NCI-H2107 treated with DMSO at 0.1 percent for 48 hours (cell line): ENCODE data around the gene COTL1.
A peak's percentile ranks its signal among the peaks of the same experiment; 100 is the strongest.
"Not testable (repeated sequence)": the region's sequence is repeated elsewhere in the genome, so short reads cannot be mapped to it uniquely, and the experiment has no call there.

ENCODE experiments used
- DNase-seq: peaks from one replicate; lab custom pipeline; 2025; ENCODE audit not compliant: unreplicated experiment; lab: John Stamatoyannopoulos, UW

Gene COTL1

DNA sequence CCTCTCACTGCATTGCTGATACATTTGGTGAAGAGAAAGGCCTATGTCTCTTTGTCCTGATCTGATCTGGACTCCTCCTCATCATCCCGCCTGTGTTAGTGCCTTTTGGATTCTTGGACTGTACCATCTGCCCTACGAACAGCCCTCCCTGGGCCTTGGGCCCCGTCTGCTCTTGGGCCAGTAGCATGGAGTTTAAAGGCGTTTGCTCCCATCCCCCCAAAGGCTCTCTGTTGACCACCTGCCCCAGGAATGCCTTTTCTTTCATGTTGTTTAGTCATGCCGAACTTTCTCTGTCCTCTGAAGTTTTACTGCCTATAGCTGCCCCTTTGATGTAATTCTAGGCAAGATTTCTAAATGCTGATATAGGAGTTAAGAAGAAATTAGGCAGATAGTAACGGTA is 82.5 kb downstream of the COTL1 start:
- DNase-seq: no peak

DNA sequence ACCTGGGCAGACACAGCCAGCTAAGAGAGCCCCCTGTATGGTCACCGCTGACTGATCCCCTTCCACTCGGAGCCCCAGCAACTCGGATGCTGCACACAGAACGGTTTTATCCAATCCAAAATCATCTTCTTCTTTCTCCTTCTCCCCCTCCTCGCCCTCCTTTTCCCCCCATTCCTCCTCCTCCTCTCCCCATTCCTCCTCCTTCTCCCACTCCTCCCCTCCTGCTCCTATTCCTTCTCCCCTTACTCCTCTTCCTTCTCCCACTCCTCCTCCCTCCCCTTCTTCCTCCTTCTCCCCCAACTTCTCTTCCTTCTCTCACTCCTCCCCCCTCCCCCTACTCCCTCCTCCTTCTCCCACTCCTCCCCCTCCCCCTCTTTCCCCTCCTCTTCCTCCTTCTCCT is 83.1 kb downstream of the COTL1 start:
- no peak for DNase-seq

- DNase-seq: no peak
These were observed 84.9 kb downstream of the COTL1 start for GRCh38 chr16:84532855-84533486.

DNA sequence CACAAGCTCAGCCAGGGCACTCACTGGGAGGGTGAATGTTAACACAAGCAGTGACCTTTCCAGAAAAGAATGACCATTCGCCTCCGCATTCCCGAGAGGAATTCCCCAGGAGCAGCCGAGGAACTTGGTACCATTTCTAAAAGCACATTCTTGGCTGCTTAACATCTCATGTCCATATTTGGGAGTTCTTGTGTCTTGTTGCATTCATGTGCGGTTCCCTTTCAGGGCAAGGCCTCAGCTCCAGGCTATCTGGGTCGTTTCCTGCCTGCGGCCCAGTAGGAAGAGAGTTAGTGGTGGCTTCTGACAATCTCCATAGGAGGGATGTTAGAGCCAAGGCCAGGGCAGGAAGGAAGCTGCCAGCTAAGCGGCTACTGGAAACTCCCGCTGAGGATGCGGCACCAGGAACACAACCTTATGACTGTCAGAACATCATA is 85.6 kb downstream of the COTL1 start:
- DNase-seq: no peak

GRCh38 chr16:84531671-84532111 is 86.2 kb downstream of the COTL1 start:
- no peak for DNase-seq

GRCh38 chr16:84530590-84530989 is 87.3 kb downstream of the COTL1 start:
- no peak for DNase-seq

DNA sequence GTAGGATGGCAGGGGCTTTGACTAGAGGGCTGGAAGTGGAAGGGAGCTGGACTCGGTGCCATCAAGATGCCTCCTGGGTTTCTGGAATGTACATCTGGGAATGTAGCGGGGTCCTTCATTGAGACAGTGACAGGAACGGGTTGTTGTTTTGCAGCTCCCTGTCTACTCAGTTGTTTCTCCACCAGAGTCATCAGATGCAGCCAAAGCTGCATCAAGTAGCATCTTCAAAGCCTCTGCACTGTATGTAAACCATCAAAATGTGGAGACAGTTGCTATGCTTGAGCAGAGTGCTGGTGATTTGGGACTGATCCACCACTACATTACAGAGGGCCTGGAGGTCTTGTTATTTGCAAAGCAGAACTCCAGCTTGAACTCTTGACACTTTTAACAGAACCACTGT is 88.3 kb downstream of the COTL1 start:
- no peak for DNase-seq

DNA sequence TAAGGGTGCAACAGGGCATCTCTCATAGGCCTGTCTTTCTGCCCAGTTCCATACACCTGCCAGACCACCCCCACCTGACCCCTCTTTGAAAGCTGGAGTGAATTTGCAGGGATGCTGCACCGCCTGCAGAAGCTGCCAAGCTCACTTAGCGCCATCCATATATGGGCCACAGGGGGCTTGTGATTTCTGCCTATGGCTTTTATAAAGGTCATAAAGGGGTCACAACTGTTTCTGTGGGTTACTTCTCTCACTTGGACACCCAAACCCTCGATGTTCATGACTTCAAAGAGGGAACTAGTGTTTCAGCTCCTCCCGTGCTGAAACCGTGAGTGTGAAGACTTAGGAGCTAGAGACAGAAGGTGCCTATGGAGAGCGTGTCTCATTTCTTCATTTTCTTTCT is 89.6 kb downstream of the COTL1 start:
- no peak for DNase-seq

DNA sequence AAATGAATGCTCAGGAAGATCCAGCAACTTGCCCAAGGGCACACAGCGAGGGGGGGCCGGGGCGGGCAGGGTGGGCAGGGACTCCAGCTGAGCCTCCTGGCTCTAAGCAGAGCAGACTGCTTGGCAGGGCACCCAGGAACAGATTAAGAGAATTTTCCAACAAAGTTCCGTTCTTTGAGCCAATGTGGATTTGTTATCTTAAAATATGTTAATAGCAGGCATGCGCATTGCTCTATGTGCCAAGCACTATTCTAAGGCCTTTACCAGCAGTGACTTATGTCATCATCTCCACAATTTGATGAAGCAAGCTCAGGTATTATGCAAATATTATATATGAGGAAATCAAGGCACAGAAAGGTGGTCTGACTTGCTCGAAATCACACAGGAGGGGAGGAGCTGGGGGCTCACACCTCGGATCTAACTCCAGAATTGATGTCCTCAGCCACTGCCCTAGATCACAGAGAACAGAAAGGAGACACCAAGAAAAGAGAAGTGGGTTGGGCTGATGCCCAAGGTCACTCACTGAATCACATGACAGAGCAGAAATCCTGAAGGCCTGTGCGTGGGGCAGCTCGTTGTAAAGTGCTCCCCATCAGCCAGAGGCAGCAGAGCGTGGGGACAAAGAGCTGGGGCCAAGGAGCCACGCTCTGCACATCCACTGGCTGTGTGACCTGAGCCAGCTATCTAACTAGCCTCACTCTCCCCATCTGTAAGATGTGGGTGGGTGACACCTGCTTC is 90.2 kb downstream of the COTL1 start:
- DNase-seq: no peak

GRCh38 chr16:84526794-84527531 is 90.9 kb downstream of the COTL1 start:
- no peak for DNase-seq

- DNase-seq: not testable (repeated sequence)
These were observed 92.8 kb downstream of the COTL1 start for GRCh38 chr16:84524941-84525581.

DNA sequence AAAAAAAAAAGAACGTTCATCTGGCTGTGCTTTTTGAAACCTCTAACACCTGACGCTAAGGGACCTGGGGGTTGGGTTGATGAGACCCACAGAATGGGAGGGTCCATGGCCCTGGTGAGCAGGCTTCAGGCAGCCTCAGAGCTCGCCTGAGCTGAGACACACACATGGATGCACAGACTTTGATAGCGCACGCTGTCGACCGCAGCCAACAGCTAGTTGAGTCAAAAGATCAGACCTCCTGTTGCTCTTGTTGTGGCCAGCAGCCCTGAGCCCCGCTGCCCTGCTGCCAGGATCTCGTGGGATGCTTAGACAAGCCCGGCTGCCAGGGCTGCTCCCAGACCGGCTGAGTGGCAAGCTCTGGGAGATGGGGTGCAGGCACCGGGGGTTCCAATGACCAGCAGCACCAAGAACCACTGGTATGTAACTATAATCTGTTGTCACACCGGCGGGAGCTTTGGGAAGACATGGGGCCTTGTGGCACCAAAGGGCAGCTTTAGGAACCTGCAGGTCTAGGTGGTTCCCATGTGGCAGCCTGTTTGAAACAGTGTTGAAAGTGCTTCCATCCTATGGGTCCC is 93.4 kb downstream of the COTL1 start:
- DNase-seq: no peak

- no peak for DNase-seq
These were observed 96.4 kb downstream of the COTL1 start for GRCh38 chr16:84521497-84521770.

DNA sequence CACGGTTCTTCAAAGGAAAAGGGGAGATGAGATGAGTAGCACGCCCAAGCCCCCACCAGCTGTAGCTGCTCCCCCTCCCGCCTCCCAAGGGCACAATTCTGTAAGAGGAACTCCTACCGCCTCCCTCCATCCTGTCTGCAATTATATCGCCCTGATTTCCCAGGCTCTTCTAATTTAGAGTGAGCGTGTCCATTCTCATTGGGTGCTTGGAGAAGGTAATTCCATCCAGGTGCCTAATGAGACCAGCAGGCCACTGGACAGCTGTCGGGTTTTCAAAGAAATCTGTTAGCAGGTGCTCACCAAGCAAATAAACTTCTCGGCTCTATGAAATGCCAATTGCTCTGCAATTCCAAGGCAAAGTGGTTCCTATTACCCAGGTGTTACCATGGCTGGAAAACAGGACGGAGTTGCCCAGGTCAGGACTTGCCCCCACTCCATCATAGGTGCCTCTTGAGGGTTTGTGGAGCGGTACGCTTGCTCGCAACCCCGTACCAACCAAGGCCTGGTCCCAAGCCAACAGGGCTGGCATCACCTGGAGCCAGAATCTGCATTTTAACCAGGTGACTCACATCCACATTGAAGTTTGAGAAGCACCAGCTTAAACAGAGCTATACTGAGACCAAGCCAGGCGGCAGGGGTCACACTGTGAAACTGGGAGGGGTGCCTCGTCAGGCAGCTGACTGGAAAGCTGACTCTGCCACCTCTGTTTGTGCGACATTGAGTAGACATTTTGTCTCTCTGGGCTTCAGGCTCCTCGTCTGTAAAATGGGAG is 97.0 kb downstream of the COTL1 start:
- DNase-seq: peak; percentile 100

GRCh38 chr16:84519855-84520254 is 98.0 kb downstream of the COTL1 start:
- no peak for DNase-seq

DNA sequence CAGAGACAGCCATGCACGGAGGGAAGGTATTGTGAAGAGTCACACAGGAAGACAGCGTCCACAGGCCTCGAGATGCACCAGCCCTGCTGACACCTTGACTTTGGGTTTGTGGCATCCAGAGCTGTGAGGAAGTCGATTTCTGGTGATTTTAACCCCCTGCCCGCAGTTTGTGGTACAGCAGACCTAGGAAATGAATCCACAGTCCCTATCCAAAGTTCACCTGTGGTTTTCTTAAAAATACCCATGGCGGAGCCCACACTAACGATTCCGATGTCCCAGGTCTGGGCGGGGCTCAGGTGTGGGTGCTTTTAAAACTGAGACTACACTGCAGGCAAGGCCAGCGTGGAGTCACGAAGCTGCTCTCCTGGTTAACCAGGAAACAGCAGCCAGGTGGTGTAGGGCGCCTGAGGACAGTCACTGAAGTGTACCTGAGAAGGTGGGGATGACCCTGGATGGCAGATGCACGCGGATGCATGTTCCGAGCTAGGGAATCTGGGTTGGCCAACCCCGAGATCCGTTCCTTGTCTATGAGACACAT is 99.0 kb downstream of the COTL1 start:
- DNase-seq: peak; percentile 77

- not testable (repeated sequence) for DNase-seq
These were observed 99.7 kb downstream of the COTL1 start for GRCh38 chr16:84518220-84518619.

GRCh38 chr16:84517366-84517765 is 100.5 kb downstream of the COTL1 start:
- DNase-seq: no peak
